ENCODE measurements around the gene NUP214. TPM values are rescaled to one million over a fixed set of nuclear protein-coding genes. Genes with fewer than 3 reads are reported as not detected.
"Not testable (repeated sequence)": the region's sequence is repeated elsewhere in the genome, so short reads cannot be mapped to it uniquely, and the experiment has no call there.

Gene NUP214
- total RNA-seq, 1 experiment from 2014 or later, result 35.5 TPM

DNA sequence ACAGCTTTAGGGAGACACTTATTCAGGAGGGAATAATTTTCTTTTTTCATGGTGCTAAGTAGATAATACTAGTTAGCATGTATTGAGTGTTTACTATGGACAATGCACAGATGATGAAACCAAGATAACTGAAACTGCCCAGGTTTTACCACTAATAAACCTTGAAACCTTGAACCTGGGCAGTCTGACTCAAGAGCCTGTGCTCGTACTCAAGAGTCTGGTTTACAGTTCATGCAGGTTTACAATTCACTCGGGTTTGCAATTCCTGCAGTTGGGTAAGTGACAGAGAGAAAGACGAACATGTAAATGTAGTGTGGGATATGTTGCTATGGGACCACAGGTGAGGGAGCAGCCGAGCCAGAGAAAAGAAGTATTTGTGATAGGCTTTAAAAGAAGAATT lies 28.2 kb downstream of the NUP214 start:
- Histone ChIP-seq H3K9ac (ENCODE audit: low read length) (no peak overlapping the region), H3K27ac (ENCODE audit: low read depth, low read length) (no peak overlapping the region), H3K9me3 (ENCODE audit: control insufficient read depth in 1 of 2, insufficient read depth in 1 of 2, low read depth in 1 of 2, low read length in 2 of 2) (no peaks in the 10 kb centered on the region), H3K4me2 (ENCODE audit: low read length) (no peak overlapping the region), H3K4me1 (ENCODE audit: control insufficient read depth in 1 of 2, insufficient read depth in 2 of 2, low read length in 2 of 2) (no peaks in the 10 kb centered on the region), H4K20me1 (ENCODE audit: insufficient read depth) (no peaks in the 10 kb centered on the region), H3K79me2 (ENCODE audit: insufficient read depth, low read length) (peaks cover 19% of the 10 kb centered on the region), H3K9me2 (ENCODE audit: insufficient read depth) (no peaks in the 10 kb centered on the region), H3K27me3 (ENCODE audit: insufficient read depth, low read length) (no peaks in the 10 kb centered on the region), H2AFZ (ENCODE audit: low read depth, low read length, poor library complexity, severe bottlenecking) (no peak overlapping the region), H3K4me3 (replicated peaks in 1 of 2; ENCODE audit: low read depth in 1 of 2, low read length in 2 of 2) (no peak overlapping the region), H3K36me3 (ENCODE audit: control insufficient read depth in 1 of 2, insufficient read depth in 2 of 2, low read length in 2 of 2) (peaks cover 27 to 36% of the 10 kb centered on the region in 2 experiments)
- RAD21 ChIA-PET (ENCODE audit: low non-redundant PET in 1 of 2, low total read pairs in 2 of 2, uncharacterized antibody in 2 of 2, unreplicated experiment in 2 of 2), result no interaction called here
- no peak for DNase-seq (ENCODE audit: low read depth, low spot score)
- no TSS peak for BruUV-seq (replicated peaks)
- POLR2A ChIA-PET, result no interaction called here
- CTCF ChIA-PET, result no interaction called here
- TF ChIP-seq RAD21 (IDR thresholded peaks at IDR 0.05; ENCODE audit: low read depth), result no peak
- ATAC-seq, result no peak
- intact Hi-C loops (cut with micrococcal nuclease), result no loop called here

GRCh38 chr9:131158673-131159072 lies 33.3 kb downstream of the NUP214 start:
- H3K27me3 ChIP-seq (ENCODE audit: insufficient read depth, low read length); H3K4me2 ChIP-seq (ENCODE audit: low read length); H3K9me3 ChIP-seq (ENCODE audit: control insufficient read depth in 1 of 2, insufficient read depth in 1 of 2, low read depth in 1 of 2, low read length in 2 of 2); H3K27ac ChIP-seq (ENCODE audit: low read depth, low read length); H2AFZ ChIP-seq (ENCODE audit: low read depth, low read length, poor library complexity, severe bottlenecking); intact Hi-C loops (cut with micrococcal nuclease); H3K9ac ChIP-seq (ENCODE audit: low read length); H3K9me2 ChIP-seq (ENCODE audit: insufficient read depth); H3K4me1 ChIP-seq (ENCODE audit: control insufficient read depth in 1 of 2, insufficient read depth in 2 of 2, low read length in 2 of 2); BruUV-seq (replicated peaks); H4K20me1 ChIP-seq (ENCODE audit: insufficient read depth); H3K4me3 ChIP-seq (replicated peaks in 1 of 2; ENCODE audit: low read depth in 1 of 2, low read length in 2 of 2); CTCF ChIA-PET; RAD21 ChIA-PET (ENCODE audit: low non-redundant PET in 1 of 2, low total read pairs in 2 of 2, uncharacterized antibody in 2 of 2, unreplicated experiment in 2 of 2); ATAC-seq; DNase-seq (ENCODE audit: low read depth, low spot score); POLR2A ChIA-PET: not testable (repeated sequence)
- peaks cover 25 to 31% of the 10 kb centered on the region in 2 experiments for H3K36me3 ChIP-seq (ENCODE audit: control insufficient read depth in 1 of 2, insufficient read depth in 2 of 2, low read length in 2 of 2)
- H3K79me2 ChIP-seq (ENCODE audit: insufficient read depth, low read length), result peaks cover 19% of the 10 kb centered on the region

DNA sequence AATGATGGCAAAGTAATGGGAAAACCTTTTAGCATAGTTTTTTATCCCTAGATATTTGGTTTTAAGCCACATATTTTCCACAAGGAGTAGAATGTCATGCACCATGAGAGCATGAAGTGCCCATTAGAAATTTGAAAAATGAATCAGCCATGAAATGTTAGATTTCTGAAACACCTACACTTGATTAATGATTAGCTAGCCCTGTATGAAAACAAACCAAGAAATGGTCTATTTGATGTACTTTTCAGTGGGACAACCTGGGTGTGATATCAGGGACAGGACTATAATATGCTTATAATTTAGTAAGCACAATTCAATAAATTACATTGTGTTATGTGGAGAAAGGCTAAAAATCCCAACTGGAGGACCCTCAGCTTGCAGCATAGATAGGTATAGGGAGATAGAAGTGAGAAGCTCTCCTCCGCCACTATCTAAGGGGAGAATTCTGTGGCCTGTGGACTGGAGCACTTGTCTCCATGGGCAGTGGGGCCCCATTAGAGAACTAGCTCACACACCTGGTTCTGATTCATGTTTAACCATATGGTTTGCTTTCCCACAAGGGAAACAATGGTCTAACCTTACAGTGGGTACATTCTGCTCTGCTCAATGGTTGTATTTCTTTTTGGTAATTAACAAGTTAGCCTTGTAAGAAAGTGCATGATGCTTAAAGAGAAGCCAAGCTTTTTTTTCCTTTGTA lies 35.2 kb downstream of the NUP214 start:
- ChIA-PET RAD21 (ENCODE audit: low non-redundant PET in 1 of 2, low total read pairs in 2 of 2, uncharacterized antibody in 2 of 2, unreplicated experiment in 2 of 2) (no interaction called here), POLR2A (no interaction called here), CTCF (no interaction called here)
- Histone ChIP-seq H3K27me3 (ENCODE audit: insufficient read depth, low read length) (no peaks in the 10 kb centered on the region), H3K9ac (ENCODE audit: low read length) (no peak overlapping the region), H3K4me3 (replicated peaks in 1 of 2; ENCODE audit: low read depth in 1 of 2, low read length in 2 of 2) (no peak overlapping the region), H3K4me2 (ENCODE audit: low read length) (no peak overlapping the region), H3K36me3 (ENCODE audit: control insufficient read depth in 1 of 2, insufficient read depth in 2 of 2, low read length in 2 of 2) (peaks cover 35 to 36% of the 10 kb centered on the region in 2 experiments), H3K4me1 (ENCODE audit: control insufficient read depth in 1 of 2, insufficient read depth in 2 of 2, low read length in 2 of 2) (no peaks in the 10 kb centered on the region), H3K9me2 (ENCODE audit: insufficient read depth) (no peaks in the 10 kb centered on the region), H3K9me3 (ENCODE audit: control insufficient read depth in 1 of 2, insufficient read depth in 1 of 2, low read depth in 1 of 2, low read length in 2 of 2) (no peaks in the 10 kb centered on the region), H4K20me1 (ENCODE audit: insufficient read depth) (no peaks in the 10 kb centered on the region; the same call in 1 of the 2 replicates), H3K27ac (ENCODE audit: low read depth, low read length) (no peak overlapping the region), H2AFZ (ENCODE audit: low read depth, low read length, poor library complexity, severe bottlenecking) (no peak overlapping the region), H3K79me2 (ENCODE audit: insufficient read depth, low read length) (peaks cover 12% of the 10 kb centered on the region)
- intact Hi-C loops (cut with micrococcal nuclease), result no loop called here
- TF ChIP-seq ELF1 (IDR thresholded peaks at IDR 0.05; ENCODE audit: borderline replicate concordance, low read depth), result no peak
- TF ChIP-seq POLR2A (IDR thresholded peaks at IDR 0.05; ENCODE audit: borderline replicate concordance, extremely low read depth, insufficient read depth, insufficient read length), result no peak
- no peak for TF ChIP-seq SRF (IDR thresholded peaks at IDR 0.05; ENCODE audit: low read depth)
- ATAC-seq, result no peak
- no peak for DNase-seq (ENCODE audit: low read depth, low spot score)
- no TSS peak for BruUV-seq (replicated peaks)
